SU-DHL-6 (cell line): ENCODE measurements around the gene EPC2.
"Not testable (repeated sequence)": the region's sequence is repeated elsewhere in the genome, so short reads cannot be mapped to it uniquely, and the experiment has no call there.

Experiments
- H2AFZ ChIP-seq: fragments of 200-600 bp; sonication (generic); 2 replicates; pipeline ENCODE4 v1.6.1; 2014; ENCODE audit warnings: low read depth, mild to moderate bottlenecking, moderate library complexity, mixed read lengths, antibody characterized with exemption, low read length; ENCODE audit not compliant: severe bottlenecking
- H3F3A ChIP-seq: fragments of 200-600 bp; shearing (Covaris generic); 2 replicates; pipeline ENCODE4 v1.6.0; 2016; ENCODE audit warnings: antibody characterized with exemption, mild to moderate bottlenecking; ENCODE audit not compliant: insufficient read depth
- H3K27ac ChIP-seq: fragments of 200-600 bp; sonication (generic); 2 replicates; pipeline ENCODE4 v1.5.1; 2016; ENCODE audit warnings: low read depth, mild to moderate bottlenecking, low read length, moderate library complexity, mixed read lengths
- H3K27me3 ChIP-seq: fragments of 200-600 bp; sonication (generic), shearing (Covaris generic); 2 replicates; pipeline ENCODE4 v1.6.0; 2014; ENCODE audit warnings: mild to moderate bottlenecking, low read length
- H3K36me3 ChIP-seq: fragments of 200-600 bp; sonication (generic); 2 replicates; pipeline ENCODE4 v1.6.1; 2014; ENCODE audit warnings: mild to moderate bottlenecking, low read length, mixed read lengths
- H3K4me2 ChIP-seq: fragments of 300-600, 200-600 bp; shearing (Covaris generic), sonication (generic); 2 replicates; pipeline ENCODE4 v1.6.0; 2014; ENCODE audit warnings: low read length, low read depth, mild to moderate bottlenecking; ENCODE audit not compliant: poor library complexity, severe bottlenecking
- H3K4me3 ChIP-seq: fragments of 200-600 bp; sonication (generic); 2 replicates; pipeline ENCODE4 v1.5.1; 2014; ENCODE audit warnings: antibody characterized with exemption, low read length, mild to moderate bottlenecking, mixed read lengths; ENCODE audit not compliant: insufficient read depth, poor library complexity, severe bottlenecking
- H3K79me2 ChIP-seq: fragments of 200-600 bp; sonication (generic); 2 replicates; pipeline ENCODE4 v1.6.1; 2014; ENCODE audit warnings: mild to moderate bottlenecking, low read length, moderate library complexity; ENCODE audit not compliant: insufficient read depth
- H3K9ac ChIP-seq: fragments of 200-600 bp; sonication (generic); 2 replicates; pipeline ENCODE4 v1.7.0; 2014; ENCODE audit warnings: mild to moderate bottlenecking, low read length
- H3K9me2 ChIP-seq: fragments of 200-600 bp; sonication (generic); replicated peaks from 2 replicates; pipeline ENCODE4 v1.6.1; 2014; ENCODE audit warnings: low read length; ENCODE audit not compliant: insufficient read depth
- H3K9me3 ChIP-seq: fragments of 200-600 bp; sonication (generic); 2 replicates; pipeline ENCODE4 v1.6.1; 2014; ENCODE audit warnings: low read length, mixed read lengths; ENCODE audit not compliant: insufficient read depth
- H4K20me1 ChIP-seq: fragments of 200-600 bp; sonication (generic); 2 replicates; pipeline ENCODE4 v1.6.1; 2014; ENCODE audit warnings: low read depth, mild to moderate bottlenecking, antibody characterized with exemption, low read length, moderate library complexity, mixed read lengths
- EZH2phosphoT487 ChIP-seq: fragments of 200-600 bp; sonication (generic), shearing (Covaris generic); conservative IDR thresholded peaks from 2 replicates; pipeline ENCODE4 v1.6.1; 2018; ENCODE audit warnings: mild to moderate bottlenecking, antibody characterized with exemption, low read length, moderate library complexity, mixed read lengths
- TF ChIP-seq, protein P1 (sequence below): fragments of 200-600 bp; sonication (generic); IDR thresholded peaks from one replicate; pipeline ENCODE4 v1.5.1; 2017; ENCODE audit warnings: antibody characterized with exemption, mild to moderate bottlenecking, low read length, moderate library complexity; ENCODE audit not compliant: insufficient read depth, poor library complexity, severe bottlenecking

EPC2 gene

DNA sequence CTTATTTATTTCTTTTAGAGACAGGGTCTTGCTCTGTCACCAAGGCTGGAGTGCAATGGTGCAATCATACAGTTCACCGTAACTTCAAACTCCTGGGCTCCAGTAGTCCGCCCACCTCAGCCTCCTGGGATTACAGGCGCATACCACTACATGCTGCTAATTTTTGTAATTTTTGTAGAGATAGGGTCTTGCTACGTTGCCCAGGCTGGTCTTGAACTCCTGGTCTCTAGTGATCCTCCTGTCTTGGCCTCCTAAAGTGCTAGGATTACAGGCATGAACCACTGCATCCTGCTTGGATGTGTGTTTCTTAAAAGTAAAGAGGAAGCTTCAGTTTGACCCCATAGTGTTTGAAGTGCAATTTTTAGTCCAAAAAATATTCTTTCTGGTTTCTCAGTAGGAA, 125.5 kb downstream of the EPC2 start:
- Histone ChIP-seq H3K9me2 (no peaks in the 10 kb centered on the region), H3K4me2 (no peak overlapping the region), H3K79me2 (no peaks in the 10 kb centered on the region), H3K9me3 (no peaks in the 10 kb centered on the region), H4K20me1 (no peaks in the 10 kb centered on the region), H3K36me3 (peaks cover 14% of the 10 kb centered on the region), H3K4me3 (no peak overlapping the region), H3K9ac (no peak overlapping the region), H3F3A (0 out of 2 replicates have a peak, but pooled peaks cover 5% of the 10 kb centered on the region), H2AFZ (no peak overlapping the region), H3K27ac (no peak overlapping the region), H3K27me3 (no peaks in the 10 kb centered on the region)
- TF ChIP-seq, protein P1, sequence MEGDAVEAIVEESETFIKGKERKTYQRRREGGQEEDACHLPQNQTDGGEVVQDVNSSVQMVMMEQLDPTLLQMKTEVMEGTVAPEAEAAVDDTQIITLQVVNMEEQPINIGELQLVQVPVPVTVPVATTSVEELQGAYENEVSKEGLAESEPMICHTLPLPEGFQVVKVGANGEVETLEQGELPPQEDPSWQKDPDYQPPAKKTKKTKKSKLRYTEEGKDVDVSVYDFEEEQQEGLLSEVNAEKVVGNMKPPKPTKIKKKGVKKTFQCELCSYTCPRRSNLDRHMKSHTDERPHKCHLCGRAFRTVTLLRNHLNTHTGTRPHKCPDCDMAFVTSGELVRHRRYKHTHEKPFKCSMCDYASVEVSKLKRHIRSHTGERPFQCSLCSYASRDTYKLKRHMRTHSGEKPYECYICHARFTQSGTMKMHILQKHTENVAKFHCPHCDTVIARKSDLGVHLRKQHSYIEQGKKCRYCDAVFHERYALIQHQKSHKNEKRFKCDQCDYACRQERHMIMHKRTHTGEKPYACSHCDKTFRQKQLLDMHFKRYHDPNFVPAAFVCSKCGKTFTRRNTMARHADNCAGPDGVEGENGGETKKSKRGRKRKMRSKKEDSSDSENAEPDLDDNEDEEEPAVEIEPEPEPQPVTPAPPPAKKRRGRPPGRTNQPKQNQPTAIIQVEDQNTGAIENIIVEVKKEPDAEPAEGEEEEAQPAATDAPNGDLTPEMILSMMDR, result no peak
- TF ChIP-seq EZH2phosphoT487, result no peak

DNA sequence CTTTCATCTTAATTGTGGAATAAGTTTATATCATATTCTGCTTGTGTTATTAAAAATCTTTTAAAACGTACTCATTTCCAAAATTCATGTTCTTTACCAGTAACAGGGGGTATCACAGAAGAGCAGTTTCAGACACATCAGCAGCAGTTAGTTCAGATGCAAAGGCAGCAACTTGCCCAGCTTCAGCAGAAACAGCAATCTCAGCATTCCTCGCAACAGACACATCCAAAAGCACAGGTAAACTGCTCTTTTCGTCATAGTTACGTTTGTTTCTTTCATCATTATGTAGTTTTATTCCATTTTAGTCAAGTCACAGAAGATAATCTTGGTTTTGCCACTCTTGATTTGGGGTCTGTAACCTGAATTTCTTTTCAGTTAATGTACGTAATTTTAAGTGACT, 137.0 kb downstream of the EPC2 start:
- Histone ChIP-seq H3K9me3 (no peaks in the 10 kb centered on the region), H3K79me2 (no peaks in the 10 kb centered on the region), H3K9ac (no peak overlapping the region), H3K36me3 (peaks cover 16% of the 10 kb centered on the region), H3F3A (no peaks in the 10 kb centered on the region), H3K9me2 (no peaks in the 10 kb centered on the region), H2AFZ (no peak overlapping the region), H3K4me2 (no peak overlapping the region), H3K4me3 (no peak overlapping the region), H3K27ac (no peak overlapping the region), H3K27me3 (no peaks in the 10 kb centered on the region), H4K20me1 (no peaks in the 10 kb centered on the region)
- TF ChIP-seq EZH2phosphoT487, result no peak

DNA sequence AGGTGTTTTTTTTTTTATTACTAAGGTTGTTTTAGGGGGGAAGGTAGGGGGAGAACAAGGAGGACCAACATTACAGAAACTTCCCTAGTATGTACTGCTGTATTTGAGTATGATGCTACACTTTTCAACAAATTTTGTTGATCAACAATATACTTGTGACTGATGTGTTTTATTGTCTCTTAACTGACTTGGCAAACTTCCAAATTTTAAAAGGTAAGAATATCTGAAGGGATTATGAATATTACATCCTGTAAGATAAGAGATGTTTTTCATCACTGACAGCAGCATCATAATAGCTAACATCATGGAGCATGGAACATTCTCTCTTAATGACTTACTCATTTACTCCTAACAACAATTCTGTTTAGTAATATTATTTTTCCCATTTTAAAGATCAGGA, 144.5 kb downstream of the EPC2 start:
- no peaks in the 10 kb centered on the region for H3K9me3 ChIP-seq

DNA sequence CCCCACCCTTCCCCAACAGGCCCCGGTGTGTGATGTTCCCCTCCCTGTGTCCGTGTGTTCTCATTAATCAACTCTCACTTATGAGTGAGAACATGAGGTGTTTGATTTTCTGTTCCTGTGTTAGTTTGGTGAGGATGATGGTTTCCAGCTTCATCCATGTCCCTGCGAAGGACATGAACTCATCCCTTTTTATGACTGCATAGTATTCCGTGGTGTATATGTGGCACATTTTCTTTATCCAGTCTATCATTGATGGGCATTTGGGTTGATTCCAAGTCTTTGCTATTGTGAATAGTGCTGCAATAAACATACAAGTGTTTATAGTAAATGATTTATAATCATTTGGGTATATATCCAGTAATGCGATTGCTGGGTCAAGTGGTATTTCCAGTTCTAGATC, 145.6 kb downstream of the EPC2 start:
- peaks cover 12% of the 10 kb centered on the region for H3K36me3 ChIP-seq
- H3F3A ChIP-seq, H3K27me3 ChIP-seq, H3K9me3 ChIP-seq, H3K27ac ChIP-seq, H3K79me2 ChIP-seq, H3K9me2 ChIP-seq, H3K4me2 ChIP-seq, H3K4me3 ChIP-seq, H2AFZ ChIP-seq, H4K20me1 ChIP-seq, H3K9ac ChIP-seq: not testable (repeated sequence)

More for the DNA sequence above, 144.5 kb downstream of the EPC2 start:
- no peak overlapping the region for H3K9ac ChIP-seq
- no peak overlapping the region for H3K27ac ChIP-seq
- H3K27me3 ChIP-seq, result no peaks in the 10 kb centered on the region
- H3F3A ChIP-seq, result no peaks in the 10 kb centered on the region
- no peak overlapping the region for H2AFZ ChIP-seq
- H4K20me1 ChIP-seq, result no peaks in the 10 kb centered on the region
- no peak for TF ChIP-seq EZH2phosphoT487
- TF ChIP-seq, protein P1, result no peak
- H3K4me3 ChIP-seq, result no peak overlapping the region
- H3K4me2 ChIP-seq, result no peak overlapping the region
- H3K79me2 ChIP-seq, result no peaks in the 10 kb centered on the region
- no peaks in the 10 kb centered on the region for H3K9me2 ChIP-seq
- H3K36me3 ChIP-seq, result peaks cover 12% of the 10 kb centered on the region
